ENCODE measurements around the gene MAP3K7.

MAP3K7 gene

GRCh38 chr6:90483116-90483839 is 103.6 kb downstream of the MAP3K7 start:
- no peak for FAIRE-seq

DNA sequence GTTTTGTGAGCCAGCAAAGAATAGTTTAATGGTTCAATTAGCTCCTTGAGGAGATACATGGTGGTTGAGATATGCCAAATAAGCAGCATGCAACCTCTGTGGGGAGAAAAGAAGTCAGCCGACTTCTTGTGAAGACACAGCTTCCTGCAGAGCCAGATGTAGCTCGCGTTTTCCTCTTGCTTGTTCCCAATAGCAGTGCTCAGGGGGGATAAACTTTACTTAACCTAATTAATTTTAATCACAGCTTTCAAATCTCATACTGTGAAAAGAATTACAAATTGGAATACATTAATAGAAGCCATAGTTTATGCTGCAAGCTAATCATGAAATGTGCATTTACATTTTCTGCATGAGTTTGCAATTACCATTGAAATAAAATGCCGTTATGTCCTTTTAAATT is 106.2 kb downstream of the MAP3K7 start:
- FAIRE-seq: no peak

DNA sequence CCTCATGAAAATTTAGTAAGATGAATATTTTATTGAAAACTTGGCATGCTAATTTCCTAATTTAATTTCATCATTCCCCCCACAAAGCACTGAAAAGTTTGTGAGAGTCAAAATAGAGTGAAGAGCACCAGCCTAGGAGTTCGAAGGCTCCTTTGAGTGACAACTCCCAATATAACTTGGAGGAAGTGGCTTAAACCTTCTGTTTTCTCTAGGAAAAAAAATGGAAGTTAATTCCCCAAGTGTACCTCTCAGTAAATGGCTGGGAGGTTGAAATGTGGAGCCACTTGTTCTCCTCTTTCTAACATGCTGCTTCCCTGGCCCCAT is 107.3 kb downstream of the MAP3K7 start:
- no peak for FAIRE-seq

DNA sequence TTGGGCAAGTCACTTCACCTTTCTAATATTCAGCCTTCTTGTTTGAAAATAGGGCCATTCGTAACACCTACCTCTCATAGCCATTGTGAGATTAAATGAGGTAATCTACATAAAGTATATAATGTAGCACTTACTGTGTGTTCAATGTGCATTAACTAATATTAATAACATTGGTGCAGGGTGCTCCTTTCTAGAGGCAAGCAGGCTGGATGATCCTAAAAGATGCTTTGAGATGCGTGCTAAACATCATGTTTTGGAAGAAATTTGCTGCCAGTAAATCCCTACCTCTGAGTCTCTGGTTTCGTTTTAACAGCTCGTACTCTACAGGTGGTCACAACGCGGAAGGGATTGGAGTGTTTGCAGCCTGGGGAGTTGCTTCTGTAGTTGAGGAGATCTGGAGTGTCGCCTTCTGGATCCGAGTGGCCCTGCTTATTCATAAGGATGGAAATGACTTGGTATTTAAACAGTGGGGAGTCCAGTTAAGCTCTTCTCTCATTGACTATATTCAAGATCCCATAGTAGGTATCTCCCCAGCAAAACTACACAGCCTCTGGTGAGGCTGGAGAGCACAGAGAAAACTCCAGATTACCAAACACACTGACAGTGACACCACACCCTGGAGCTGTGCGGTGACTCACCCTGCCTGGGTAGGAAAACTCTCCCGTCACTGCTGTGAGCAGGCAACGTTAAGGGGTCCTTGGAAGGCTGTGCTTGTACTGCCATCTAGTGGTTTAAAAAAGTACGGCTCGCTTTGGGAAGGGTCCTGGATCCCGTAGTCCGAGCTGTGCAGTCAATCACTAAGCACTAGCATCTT is 107.9 kb downstream of the MAP3K7 start:
- FAIRE-seq: peak; percentile 75

DNA sequence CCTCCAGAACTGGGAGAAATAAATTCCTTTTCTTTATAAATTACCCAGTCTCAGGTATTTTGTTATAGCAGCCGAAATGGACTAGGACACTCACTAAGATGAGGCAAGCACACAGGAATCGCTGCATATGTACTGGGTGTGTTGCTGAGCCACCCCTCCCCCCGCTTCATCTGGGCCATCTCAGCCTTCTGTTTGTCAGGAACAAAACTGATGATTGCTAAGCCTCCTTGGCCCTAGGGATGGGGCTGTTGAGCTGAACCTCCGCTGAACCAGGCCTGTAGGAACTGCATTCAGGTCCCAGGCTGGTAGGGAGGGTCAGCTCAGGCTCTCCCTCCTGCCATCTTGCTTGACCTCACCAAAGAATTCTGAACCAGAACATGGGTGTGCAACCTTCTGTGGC is 108.6 kb downstream of the MAP3K7 start:
- FAIRE-seq: no peak

DNA sequence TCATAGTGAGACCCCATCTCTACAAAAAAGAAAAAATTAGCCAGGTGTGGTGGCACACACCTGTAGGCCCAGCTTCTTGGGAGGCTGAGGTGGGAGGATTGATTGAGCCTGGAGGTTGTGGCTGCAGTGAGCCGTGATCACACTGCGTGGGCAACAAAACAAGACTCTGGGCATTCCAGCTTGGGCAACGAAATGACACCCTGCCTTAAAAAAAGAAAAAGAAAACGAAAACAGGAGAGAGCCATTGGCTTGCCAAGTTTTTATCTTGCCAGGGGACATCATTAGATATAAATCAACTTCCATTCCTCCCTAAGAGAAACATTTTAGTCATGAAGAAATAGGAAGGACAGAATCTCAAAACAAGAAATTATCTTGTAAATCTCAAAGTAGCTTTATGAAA is 109.5 kb downstream of the MAP3K7 start:
- no peak for FAIRE-seq

DNA sequence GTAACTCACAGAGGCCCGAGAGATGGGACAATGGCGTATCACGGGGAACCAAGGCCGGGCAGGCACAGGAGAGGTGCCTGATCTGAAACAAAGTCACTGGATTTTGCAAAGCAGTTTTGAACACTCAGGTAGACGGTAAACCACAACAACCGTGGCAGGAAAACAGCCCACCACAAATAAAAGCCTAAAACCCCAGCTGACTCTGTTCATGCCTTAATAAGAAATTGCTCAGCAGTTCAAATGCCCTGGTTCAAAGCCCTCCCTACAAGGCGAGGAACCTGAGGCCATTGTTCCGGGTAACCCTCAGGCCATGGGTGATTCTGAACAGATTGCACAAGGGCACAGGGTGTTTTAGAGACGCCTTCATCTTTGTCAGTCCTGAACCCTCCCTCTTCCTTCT is 114.2 kb downstream of the MAP3K7 start:
- FAIRE-seq: no peak

- no peak for FAIRE-seq
These were observed 115.6 kb downstream of the MAP3K7 start for GRCh38 chr6:90471263-90471662.

DNA sequence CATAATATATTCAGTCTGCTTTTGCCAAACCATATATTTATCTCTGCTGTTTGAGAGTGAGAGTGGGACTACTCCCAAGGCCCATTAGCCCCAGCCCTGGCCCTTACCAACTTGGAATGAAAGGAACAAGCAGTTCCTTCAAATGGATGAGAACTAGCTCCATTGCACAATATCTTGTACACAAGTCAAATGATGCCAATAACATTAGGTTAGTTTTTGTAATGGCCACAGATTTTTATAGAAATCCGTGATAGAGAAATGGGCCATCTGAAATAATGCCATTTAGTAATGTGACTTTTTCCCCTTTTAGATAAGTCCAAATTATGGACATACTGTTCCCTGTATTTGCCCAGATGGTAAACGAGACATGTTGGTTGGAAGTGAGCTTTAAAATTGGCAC is 117.0 kb downstream of the MAP3K7 start:
- FAIRE-seq: no peak

DNA sequence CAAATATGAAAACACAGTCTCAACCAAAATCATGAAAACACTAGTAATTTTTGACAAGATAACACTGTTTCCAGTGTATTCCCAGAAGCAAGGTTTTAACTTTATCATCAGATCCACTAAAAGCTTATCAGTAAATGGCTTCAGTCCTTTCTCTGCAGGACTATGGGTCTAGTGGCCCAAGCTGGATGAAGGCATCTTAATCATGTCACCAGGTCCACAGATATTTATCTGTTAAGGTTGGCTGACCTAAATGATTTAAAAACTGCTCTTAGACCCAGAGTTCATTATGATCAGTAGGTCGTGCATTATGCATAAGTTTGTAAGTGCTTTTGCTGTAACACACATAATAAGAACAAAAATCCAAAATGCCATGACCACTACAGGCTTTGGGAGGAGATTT is 118.0 kb downstream of the MAP3K7 start:
- no peak for FAIRE-seq

DNA sequence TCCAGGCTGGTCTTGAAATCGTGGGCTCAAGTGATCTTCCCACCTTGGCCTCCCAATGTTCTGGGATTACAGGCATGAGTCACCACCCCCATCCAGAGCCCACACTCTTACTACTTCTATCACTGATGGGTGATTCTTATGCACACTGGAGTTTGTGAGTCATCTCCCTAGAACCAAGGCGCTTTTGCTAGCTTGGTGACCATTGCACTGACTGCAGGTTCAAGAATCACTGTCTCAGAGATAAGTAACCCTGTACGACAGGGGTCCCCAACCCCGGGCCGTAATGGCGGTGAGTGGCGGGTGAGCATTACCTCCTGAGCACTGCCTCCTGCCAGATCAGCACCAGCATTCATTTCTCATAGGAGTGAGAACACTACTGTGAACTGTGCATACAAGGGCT is 118.8 kb downstream of the MAP3K7 start:
- no peak for FAIRE-seq

GRCh38 chr6:90467546-90467945 is 119.3 kb downstream of the MAP3K7 start:
- no peak for FAIRE-seq

- peak; percentile 58 for FAIRE-seq
These were observed 120.5 kb downstream of the MAP3K7 start for GRCh38 chr6:90466154-90466940.

DNA sequence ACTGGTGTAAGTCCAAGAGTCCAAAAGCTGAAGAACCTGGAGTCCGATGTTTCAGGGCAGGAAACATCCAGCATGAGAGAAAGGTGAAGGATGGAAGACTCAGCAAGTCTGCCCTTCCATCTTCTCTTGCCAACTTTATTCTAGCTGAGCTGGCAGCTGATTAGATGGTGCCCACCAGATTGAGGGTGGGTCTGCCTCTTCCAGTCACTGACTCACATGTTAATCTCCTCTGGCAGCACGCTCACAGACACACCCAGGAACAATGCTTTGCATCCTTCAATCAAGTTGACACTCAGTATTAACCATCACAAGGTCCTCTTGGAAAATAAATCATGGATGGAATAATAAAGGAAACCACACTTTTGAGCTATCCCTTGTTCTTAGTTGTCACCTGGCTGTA is 121.2 kb downstream of the MAP3K7 start:
- FAIRE-seq: no peak

DNA sequence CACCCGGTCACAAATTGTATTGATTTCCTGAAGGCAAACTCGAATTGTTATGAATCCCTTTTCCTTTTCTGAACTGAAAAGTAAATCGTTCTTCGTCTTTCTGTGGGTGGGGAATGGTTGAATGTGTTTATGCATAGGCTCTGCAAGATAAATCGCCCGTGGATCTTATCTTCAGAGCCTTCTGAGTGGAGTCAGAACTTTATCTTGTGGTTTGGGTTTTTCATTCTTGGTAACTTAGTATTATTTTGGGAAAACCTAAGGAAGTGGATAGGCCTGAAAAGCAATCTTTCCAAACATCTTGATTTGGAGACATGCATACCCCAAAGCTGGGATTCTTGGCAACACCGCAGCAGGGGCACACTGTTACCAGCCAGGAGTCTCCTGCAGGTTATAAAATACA is 122.4 kb downstream of the MAP3K7 start:
- FAIRE-seq: no peak

GRCh38 chr6:90463874-90464273 is 123.0 kb downstream of the MAP3K7 start:
- no peak for FAIRE-seq
